Measurements from ENCODE around the gene PCGF3. TPM values are rescaled to one million over a fixed set of nuclear protein-coding genes. Genes with fewer than 3 reads are reported as not detected.
"Not testable (repeated sequence)": the region's sequence is repeated elsewhere in the genome, so short reads cannot be mapped to it uniquely, and the experiment has no call there.

PCGF3 gene
- total and polyA plus RNA-seq, 3 experiments from 2014 or later: 4.8 to 26.1 (median 24.7) TPM

- H3K27me3 Mint-ChIP-seq; H3K9me3 ChIP-seq (ENCODE audit: low read length); H3K27me3 ChIP-seq (ENCODE audit: insufficient read depth, low read length, poor library complexity, severe bottlenecking); H3K4me3 ChIP-seq (ENCODE audit: low read length); POLR2A ChIA-PET; DNase-seq; H3K4me1 ChIP-seq (ENCODE audit: insufficient read depth, low read length); H3K4me3 Mint-ChIP-seq; H3K9me3 Mint-ChIP-seq; H3K4me1 Mint-ChIP-seq; H3K27ac ChIP-seq (ENCODE audit: low read depth, low read length): not testable (repeated sequence)
- peak overlapping the region in 1 of 8 donors; percentile 48 for H3K27ac Mint-ChIP-seq
- CTCF ChIA-PET: interaction anchor here (1.7 to 2.6 kb wide), 2 partner anchors 11 to 234 kb away, joined by 4 to 13 read pairs; no protein-coding TSS in a partner anchor
- H3K36me3 ChIP-seq (ENCODE audit: insufficient read depth, low read length): peaks cover 11% of the 10 kb centered on the region
- H3K36me3 Mint-ChIP-seq: peaks cover 0 to 52% (median 17%) of the 10 kb centered on the region in 3 donors
These were observed 47.6 kb downstream of the PCGF3 start for GRCh38 chr4:753186-753585.

GRCh38 chr4:754221-755120 lies 48.8 kb downstream of the PCGF3 start:
- H3K9me3 Mint-ChIP-seq: no peaks in the 10 kb centered on the region
- H3K9me3 ChIP-seq (ENCODE audit: low read length): no peaks in the 10 kb centered on the region
- no peak overlapping the region for H3K4me3 Mint-ChIP-seq
- no peak overlapping the region for H3K27ac ChIP-seq (ENCODE audit: low read depth, low read length)
- no peaks in the 10 kb centered on the region for H3K27me3 Mint-ChIP-seq
- POLR2A ChIA-PET: no interaction called here
- H3K4me3 ChIP-seq (ENCODE audit: low read length): no peak overlapping the region
- no peak overlapping the region for H3K27ac Mint-ChIP-seq
- no peak for DNase-seq
- peaks cover 7% of the 10 kb centered on the region for H3K36me3 ChIP-seq (ENCODE audit: insufficient read depth, low read length)
- peaks cover 0 to 45% (median 13%) of the 10 kb centered on the region in 3 donors for H3K36me3 Mint-ChIP-seq
- CTCF ChIA-PET: interaction anchor here (1.7 to 2.6 kb wide), 2 partner anchors 12 to 233 kb away, joined by 4 to 13 read pairs; no protein-coding TSS in a partner anchor
- no peaks in the 10 kb centered on the region for H3K4me1 ChIP-seq (ENCODE audit: insufficient read depth, low read length)
- H3K4me1 Mint-ChIP-seq: peaks cover 0 to 4% (median 4%) of the 10 kb centered on the region in 3 donors
- no peaks in the 10 kb centered on the region for H3K27me3 ChIP-seq (ENCODE audit: insufficient read depth, low read length, poor library complexity, severe bottlenecking)

- DNase-seq: no peak
- peaks cover 6% of the 10 kb centered on the region for H3K36me3 ChIP-seq (ENCODE audit: insufficient read depth, low read length)
- H3K27me3 Mint-ChIP-seq: peaks cover 0 to 1% of the 10 kb centered on the region in 2 donors
- H3K4me3 Mint-ChIP-seq: no peak overlapping the region
- no peak overlapping the region for H3K27ac Mint-ChIP-seq
- H3K4me1 ChIP-seq (ENCODE audit: insufficient read depth, low read length): no peaks in the 10 kb centered on the region
- CTCF ChIA-PET: interaction anchor here (1.6 kb wide), 1 partner anchor 15 kb away, joined by 8 read pairs; no protein-coding TSS in a partner anchor
- no peaks in the 10 kb centered on the region for H3K9me3 Mint-ChIP-seq
- H3K27ac ChIP-seq (ENCODE audit: low read depth, low read length): no peak overlapping the region
- H3K36me3 Mint-ChIP-seq: peaks cover 5 to 47% (median 12%) of the 10 kb centered on the region in 3 donors
- no peaks in the 10 kb centered on the region for H3K9me3 ChIP-seq (ENCODE audit: low read length)
- H3K4me3 ChIP-seq (ENCODE audit: low read length): no peak overlapping the region
- peaks cover 14 to 23% (median 18%) of the 10 kb centered on the region in 3 donors for H3K4me1 Mint-ChIP-seq
- H3K27me3 ChIP-seq (ENCODE audit: insufficient read depth, low read length, poor library complexity, severe bottlenecking): no peaks in the 10 kb centered on the region
- POLR2A ChIA-PET: no interaction called here
These were observed 51.5 kb downstream of the PCGF3 start for GRCh38 chr4:757111-757510.

DNA sequence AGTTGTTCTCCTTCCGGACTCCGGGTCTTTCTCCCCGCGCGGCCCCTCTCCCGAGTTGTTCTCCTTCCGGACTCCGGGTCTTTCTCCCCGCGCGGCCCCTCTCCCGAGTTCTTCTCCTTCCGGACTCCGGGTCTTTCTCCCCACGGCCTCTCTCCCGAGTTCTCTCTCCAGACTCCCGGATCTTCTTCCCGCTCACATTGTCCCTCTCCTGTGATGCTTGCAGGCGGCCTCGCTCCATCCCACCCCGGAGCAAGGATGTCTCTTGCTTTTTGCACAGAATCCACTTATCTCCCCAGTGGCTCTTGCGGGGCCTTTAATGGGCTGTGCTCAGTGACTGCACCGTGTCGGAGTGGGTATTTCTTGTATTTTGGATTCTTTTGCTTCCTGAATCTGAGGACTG lies 54.2 kb downstream of the PCGF3 start:
- peak overlapping the region in 2 of 8 donors; percentile 19 to 45 for H3K27ac Mint-ChIP-seq

DNA sequence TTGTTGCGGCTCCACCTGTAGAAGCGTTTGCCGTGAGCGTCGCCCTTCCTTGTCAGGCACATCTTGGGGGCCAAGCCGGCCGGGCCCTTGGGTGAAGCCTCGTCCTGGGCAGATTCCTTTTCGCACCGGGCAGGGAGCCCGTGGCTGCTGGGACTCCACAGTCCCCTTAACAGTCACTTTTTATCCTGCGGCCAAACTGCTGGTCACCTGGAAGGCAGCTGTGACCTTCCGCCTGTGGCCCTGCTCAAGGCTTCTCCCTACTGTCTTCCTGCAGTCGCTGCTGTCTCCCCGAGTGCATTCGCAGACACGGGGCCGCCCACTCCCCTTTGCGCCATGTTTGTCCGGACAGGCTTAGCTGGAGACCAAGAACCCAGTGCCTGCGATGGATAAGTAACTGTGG lies 55.0 kb downstream of the PCGF3 start:
- Mint-ChIP-seq H3K27ac (peak overlapping the region in 5 of 8 donors; percentile 3 to 73 (median 48)), H3K4me3 (peak overlapping the region in 1 of 7 donors; percentile 62), H3K36me3 (peaks cover 5 to 54% (median 8%) of the 10 kb centered on the region in 3 donors), H3K9me3 (no peaks in the 10 kb centered on the region), H3K27me3 (peaks cover 0 to 1% of the 10 kb centered on the region in 2 donors), H3K4me1 (peaks cover 28 to 46% (median 38%) of the 10 kb centered on the region in 3 donors)
- Histone ChIP-seq H3K36me3 (ENCODE audit: insufficient read depth, low read length) (peaks cover 6% of the 10 kb centered on the region), H3K9me3 (ENCODE audit: low read length) (no peaks in the 10 kb centered on the region), H3K27me3 (ENCODE audit: insufficient read depth, low read length, poor library complexity, severe bottlenecking) (no peaks in the 10 kb centered on the region), H3K4me3 (ENCODE audit: low read length) (no peak overlapping the region), H3K4me1 (ENCODE audit: insufficient read depth, low read length) (no peaks in the 10 kb centered on the region), H3K27ac (ENCODE audit: low read depth, low read length) (no peak overlapping the region)
- CTCF ChIA-PET: no interaction called here
- POLR2A ChIA-PET: no interaction called here
- DNase-seq: no peak

More for the DNA sequence above, 54.2 kb downstream of the PCGF3 start:
- H3K27me3 Mint-ChIP-seq; H3K27ac ChIP-seq (ENCODE audit: low read depth, low read length); CTCF ChIA-PET; H3K4me3 ChIP-seq (ENCODE audit: low read length); H3K4me1 ChIP-seq (ENCODE audit: insufficient read depth, low read length); H3K27me3 ChIP-seq (ENCODE audit: insufficient read depth, low read length, poor library complexity, severe bottlenecking); H3K9me3 ChIP-seq (ENCODE audit: low read length); H3K4me3 Mint-ChIP-seq; H3K36me3 ChIP-seq (ENCODE audit: insufficient read depth, low read length); POLR2A ChIA-PET; H3K9me3 Mint-ChIP-seq; DNase-seq: not testable (repeated sequence)
- H3K4me1 Mint-ChIP-seq: peaks cover 28 to 44% (median 37%) of the 10 kb centered on the region in 3 donors
- H3K36me3 Mint-ChIP-seq: peaks cover 5 to 55% (median 13%) of the 10 kb centered on the region in 3 donors

DNA sequence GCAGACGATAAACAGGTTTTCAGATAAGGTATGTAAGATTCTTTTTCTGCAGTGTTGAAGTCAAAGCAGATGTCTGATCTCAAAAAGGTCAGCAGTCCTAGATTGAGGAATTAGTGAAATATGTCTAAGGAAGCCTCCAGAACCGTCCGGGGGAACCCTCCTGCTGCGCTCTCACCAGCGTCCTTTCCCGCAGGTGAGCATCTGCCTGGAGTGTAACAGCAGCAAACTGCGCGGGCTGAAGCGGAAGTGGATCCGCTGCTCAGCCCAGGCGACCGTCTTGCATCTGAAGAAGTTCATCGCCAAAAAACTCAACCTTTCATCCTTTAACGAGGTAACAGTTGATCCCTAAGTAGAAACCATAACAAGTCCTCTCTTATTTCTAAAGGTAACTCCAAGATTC lies 55.5 kb downstream of the PCGF3 start:
- peaks cover 28 to 47% (median 38%) of the 10 kb centered on the region in 3 donors for H3K4me1 Mint-ChIP-seq
- ChIA-PET POLR2A (no interaction called here), CTCF (no interaction called here)
- no peak overlapping the region for H3K4me3 ChIP-seq (ENCODE audit: low read length)
- no peak overlapping the region for H3K27ac ChIP-seq (ENCODE audit: low read depth, low read length)
- H3K9me3 Mint-ChIP-seq: no peaks in the 10 kb centered on the region
- no peak for DNase-seq
- H3K27me3 ChIP-seq (ENCODE audit: insufficient read depth, low read length, poor library complexity, severe bottlenecking): no peaks in the 10 kb centered on the region
- peaks cover 6% of the 10 kb centered on the region for H3K36me3 ChIP-seq (ENCODE audit: insufficient read depth, low read length)
- H3K27ac Mint-ChIP-seq: peak overlapping the region in 3 of 8 donors; percentile 15 to 82 (median 51)
- H3K9me3 ChIP-seq (ENCODE audit: low read length): no peaks in the 10 kb centered on the region
- no peak overlapping the region for H3K4me3 Mint-ChIP-seq
- H3K27me3 Mint-ChIP-seq: peaks cover 0 to 1% of the 10 kb centered on the region in 2 donors
- H3K36me3 Mint-ChIP-seq: peaks cover 6 to 59% (median 8%) of the 10 kb centered on the region in 3 donors
- H3K4me1 ChIP-seq (ENCODE audit: insufficient read depth, low read length): no peaks in the 10 kb centered on the region

- H3K4me1 ChIP-seq (ENCODE audit: insufficient read depth, low read length): no peaks in the 10 kb centered on the region
- no peak overlapping the region for H3K4me3 ChIP-seq (ENCODE audit: low read length)
- H3K27ac ChIP-seq (ENCODE audit: low read depth, low read length): no peak overlapping the region
- CTCF ChIA-PET: interaction anchor here (1.7 kb wide), 1 partner anchor 12 kb away, joined by 4 read pairs; no protein-coding TSS in a partner anchor
- H3K27ac Mint-ChIP-seq: peak overlapping the region in 4 of 8 donors; percentile 29 to 82 (median 66)
- H3K4me1 Mint-ChIP-seq: peaks cover 28 to 49% (median 39%) of the 10 kb centered on the region in 3 donors
- DNase-seq: no peak
- peaks cover 8 to 62% (median 9%) of the 10 kb centered on the region in 3 donors for H3K36me3 Mint-ChIP-seq
- no peaks in the 10 kb centered on the region for H3K9me3 ChIP-seq (ENCODE audit: low read length)
- H3K27me3 Mint-ChIP-seq: peaks cover 0 to 1% of the 10 kb centered on the region in 2 donors
- POLR2A ChIA-PET: no interaction called here
- H3K27me3 ChIP-seq (ENCODE audit: insufficient read depth, low read length, poor library complexity, severe bottlenecking): no peaks in the 10 kb centered on the region
- no peaks in the 10 kb centered on the region for H3K9me3 Mint-ChIP-seq
- H3K36me3 ChIP-seq (ENCODE audit: insufficient read depth, low read length): peaks cover 8% of the 10 kb centered on the region
- H3K4me3 Mint-ChIP-seq: no peak overlapping the region
These were observed 56.1 kb downstream of the PCGF3 start for GRCh38 chr4:761739-762138.

Data from CD8-positive, alpha-beta memory T cell (primary cell).